Cardiac muscle cell (in vitro differentiated cells and primary cell): ENCODE measurements around the gene BARX1. TPM values are rescaled to one million over a fixed set of nuclear protein-coding genes. Genes with fewer than 3 reads are reported as not detected.

Source experiments
- DNase-seq, 2 donors: peaks; one replicate each; pipeline versions ENCODE4 v3.0.0 to v3.0.0-alpha.2; 2010 to 2017; ENCODE audit warnings: low read depth in 1 of 2, low spot score in 1 of 2
- H3K27ac ChIP-seq: fragments of 200-600 bp; sonication (generic); 2 replicates; pipeline ENCODE4 v1.5.1; 2016
- H3K27me3 ChIP-seq: fragments of 200-600 bp; sonication (generic); 2 replicates; pipeline ENCODE4 v1.6.0; 2016; ENCODE audit warnings: control low read depth
- H3K36me3 ChIP-seq: fragments of 200-600 bp; sonication (generic); 2 replicates; pipeline ENCODE4 v1.5.1; 2016; ENCODE audit warnings: control low read depth
- H3K4me1 ChIP-seq: fragments of 200-600 bp; sonication (generic); 2 replicates; pipeline ENCODE4 v1.8.1; 2017; ENCODE audit warnings: low read depth, mild to moderate bottlenecking, mixed run types
- H3K4me3 ChIP-seq: fragments of 200-600 bp; sonication (generic); 2 replicates; pipeline ENCODE4 v1.5.1; 2016; ENCODE audit warnings: mild to moderate bottlenecking
- H3K9me3 ChIP-seq: fragments of 200-600 bp; sonication (generic); 2 replicates; pipeline ENCODE4 v1.5.1; 2017; ENCODE audit warnings: low read depth, mild to moderate bottlenecking, control low read depth
- CTCF ChIP-seq: IDR thresholded peaks from 2 replicates; pipeline ENCODE4 v1.5.1; 2012; ENCODE audit warnings: low read depth, mild to moderate bottlenecking, low read length
- polyA plus RNA-seq: library from polyadenylated mRNA; unstranded; fragments of >200 nt; fragmentation: Nextera tagmentation; extraction: Ambion mirVana; gene quantifications from 2 replicates; pipeline ENCODE4 v1.2.1, GENCODE V29; 2016
- total RNA-seq: library from RNA; depleted of rRNA; stranded (reverse); fragments of >200 nt; gene quantifications from 2 replicates; pipeline ENCODE4 v1.2.3, GENCODE V29; 2016

Gene BARX1
- total RNA-seq (0.24 TPM in 1 of 2 replicates, not detected in the other), polyA plus RNA-seq (0.17 and 0.30 TPM in 2 replicates)

- H3K4me1 ChIP-seq, result no peaks in the 10 kb centered on the region
- H3K9me3 ChIP-seq, result no peaks in the 10 kb centered on the region
- no peak within 1 kb of the TSS for H3K27ac ChIP-seq
- H3K36me3 ChIP-seq, result no peaks in the 10 kb centered on the region
- no peak for TF ChIP-seq CTCF
- peaks cover 98% of the 10 kb centered on the region for H3K27me3 ChIP-seq
- peak within 1 kb of the TSS; percentile 16 for H3K4me3 ChIP-seq
- DNase-seq, result no peak
Measured at GRCh38 chr9:93955111-93955980, at the start of gene BARX1. BARX1 (minus strand) TSS chr9:93955355; CDS start chr9:93955146, 209 bp downstream.

- no peak overlapping the region for H3K27ac ChIP-seq
- H3K4me1 ChIP-seq, result no peaks in the 10 kb centered on the region
- H3K36me3 ChIP-seq, result no peaks in the 10 kb centered on the region
- no peaks in the 10 kb centered on the region for H3K9me3 ChIP-seq
- TF ChIP-seq CTCF, result peak; percentile 81
- peak; percentile 78 to 84 for DNase-seq
- no peak overlapping the region for H3K4me3 ChIP-seq
- H3K27me3 ChIP-seq, result no peaks in the 10 kb centered on the region
Measured at GRCh38 chr9:94002316-94003140, 47.4 kb upstream of the BARX1 start.

GRCh38 chr9:93996863-93997262, 41.7 kb upstream of the BARX1 start:
- no peak overlapping the region for H3K27ac ChIP-seq
- TF ChIP-seq CTCF, result no peak
- H3K36me3 ChIP-seq, result no peaks in the 10 kb centered on the region
- H3K4me1 ChIP-seq, result no peaks in the 10 kb centered on the region
- no peak for DNase-seq
- H3K9me3 ChIP-seq, result no peaks in the 10 kb centered on the region
- no peaks in the 10 kb centered on the region for H3K27me3 ChIP-seq
- no peak overlapping the region for H3K4me3 ChIP-seq

GRCh38 chr9:93996367-93996766, 41.2 kb upstream of the BARX1 start:
- H3K27me3 ChIP-seq, result no peaks in the 10 kb centered on the region
- no peak for DNase-seq
- H3K36me3 ChIP-seq, result no peaks in the 10 kb centered on the region
- no peaks in the 10 kb centered on the region for H3K9me3 ChIP-seq
- no peaks in the 10 kb centered on the region for H3K4me1 ChIP-seq
- TF ChIP-seq CTCF, result no peak
- no peak overlapping the region for H3K4me3 ChIP-seq
- H3K27ac ChIP-seq, result no peak overlapping the region

GRCh38 chr9:93994545-93994944, 39.4 kb upstream of the BARX1 start:
- H3K27ac ChIP-seq, result no peak overlapping the region
- DNase-seq, result no peak
- H3K27me3 ChIP-seq, result no peaks in the 10 kb centered on the region
- no peaks in the 10 kb centered on the region for H3K36me3 ChIP-seq
- TF ChIP-seq CTCF, result no peak
- H3K4me1 ChIP-seq, result no peaks in the 10 kb centered on the region
- H3K4me3 ChIP-seq, result no peak overlapping the region
- no peaks in the 10 kb centered on the region for H3K9me3 ChIP-seq
